ENCODE data around the gene ANXA9.

Gene ANXA9

DNA sequence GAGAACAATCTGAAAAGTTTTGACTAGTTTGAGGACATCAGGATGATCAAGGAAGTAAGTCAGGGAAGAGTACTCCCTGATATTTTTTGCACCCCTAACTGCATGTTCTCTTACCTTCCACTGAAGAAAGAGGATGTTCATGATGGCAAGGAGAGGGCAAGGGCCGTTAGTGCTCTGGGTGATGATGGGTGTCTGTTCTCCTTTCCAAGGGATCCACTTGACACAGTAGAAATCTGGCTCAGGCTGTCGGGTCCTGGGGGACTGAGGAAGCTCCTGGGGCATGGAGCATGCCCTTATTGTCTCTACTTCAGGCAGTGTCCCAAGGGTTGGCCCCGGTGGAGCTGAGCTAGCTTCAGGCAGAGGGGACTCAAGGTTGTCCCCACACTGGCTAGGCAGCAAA is 20.0 kb downstream of the ANXA9 start:
- Histone ChIP-seq H3K27me3 (ENCODE audit: control insufficient read depth in 5 of 5, insufficient read depth in 4 of 5, low read length in 5 of 5) (no peaks in the 10 kb centered on the region), H3K27ac (ENCODE audit: low read depth, low read length) (no peak overlapping the region), H3K36me3 (ENCODE audit: control insufficient read depth in 5 of 5, insufficient read depth in 5 of 5, low read length in 5 of 5) (peaks cover 0 to 53% (median 39%) of the 10 kb centered on the region in 5 donors), H3K4me1 (ENCODE audit: control insufficient read depth in 5 of 5, insufficient read depth in 5 of 5, low read length in 5 of 5) (peaks cover 0 to 51% (median 43%) of the 10 kb centered on the region in 5 donors), H3K9ac (ENCODE audit: low read length in 5 of 5) (peak overlapping the region in 1 of 5 donors; percentile 31), H3K9me3 (ENCODE audit: control insufficient read depth in 5 of 5, low read length in 5 of 5) (no peaks in the 10 kb centered on the region), H3K4me3 (ENCODE audit: low read depth in 1 of 5, low read length in 5 of 5) (no peak overlapping the region)

DNA sequence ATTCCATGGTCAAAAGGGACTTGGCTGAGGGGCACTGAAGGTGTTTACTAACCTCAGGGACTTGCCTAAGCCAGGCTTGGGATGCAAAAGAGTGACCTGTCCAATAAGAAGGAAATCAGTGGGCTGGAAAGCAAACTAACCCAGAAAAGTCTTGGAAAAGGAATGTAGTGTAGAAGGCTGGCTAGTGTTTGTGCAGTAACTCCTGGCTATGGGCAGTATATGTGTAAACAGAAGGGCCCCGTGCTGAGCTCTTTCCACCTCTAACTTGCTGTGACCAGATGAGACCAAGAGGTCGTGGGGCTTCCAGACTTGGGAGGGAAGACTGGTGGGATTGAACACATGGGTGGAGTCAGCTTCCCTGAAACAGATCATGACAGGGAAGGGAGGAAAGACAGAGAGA is 20.5 kb downstream of the ANXA9 start:
- peaks cover 1 to 57% (median 49%) of the 10 kb centered on the region in 5 donors for H3K4me1 ChIP-seq (ENCODE audit: control insufficient read depth in 5 of 5, insufficient read depth in 5 of 5, low read length in 5 of 5)
- no peak overlapping the region for H3K27ac ChIP-seq (ENCODE audit: low read depth, low read length)
- peaks cover 0 to 47% (median 33%) of the 10 kb centered on the region in 5 donors for H3K36me3 ChIP-seq (ENCODE audit: control insufficient read depth in 5 of 5, insufficient read depth in 5 of 5, low read length in 5 of 5)

DNA sequence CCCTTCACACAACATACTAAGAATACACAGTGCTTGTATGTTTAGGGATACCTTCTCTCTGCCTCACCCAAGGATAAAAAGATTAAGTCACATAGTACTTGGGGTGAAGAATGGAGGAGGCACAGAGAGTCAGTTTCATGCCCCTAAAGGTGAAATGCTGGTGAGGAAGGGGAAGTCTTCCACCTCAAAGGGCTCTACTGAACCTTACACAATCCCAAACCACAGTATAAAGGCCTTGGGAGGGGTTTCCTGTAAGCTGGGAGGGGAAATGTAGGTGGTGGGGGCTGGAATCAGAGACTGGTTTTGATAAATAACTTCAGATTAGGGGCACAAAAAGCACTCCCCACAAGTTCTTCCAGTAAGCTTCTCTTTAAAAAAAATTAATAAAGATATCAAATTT is 21.1 kb downstream of the ANXA9 start:
- Histone ChIP-seq H3K4me1 (ENCODE audit: control insufficient read depth in 5 of 5, insufficient read depth in 5 of 5, low read length in 5 of 5) (peaks cover 6 to 61% (median 53%) of the 10 kb centered on the region in 5 donors), H3K4me3 (ENCODE audit: low read depth in 1 of 5, low read length in 5 of 5) (peak overlapping the region in 2 of 5 donors; percentile 4 to 19), H3K36me3 (ENCODE audit: control insufficient read depth in 5 of 5, insufficient read depth in 5 of 5, low read length in 5 of 5) (peaks cover 0 to 42% (median 28%) of the 10 kb centered on the region in 5 donors), H3K27ac (ENCODE audit: low read depth, low read length) (no peak overlapping the region), H3K9ac (ENCODE audit: low read length in 5 of 5) (peak overlapping the region in 3 of 5 donors; percentile 31 to 49 (median 38)), H3K9me3 (ENCODE audit: control insufficient read depth in 5 of 5, low read length in 5 of 5) (no peaks in the 10 kb centered on the region), H3K27me3 (ENCODE audit: control insufficient read depth in 5 of 5, insufficient read depth in 4 of 5, low read length in 5 of 5) (no peaks in the 10 kb centered on the region)

More for the DNA sequence above, 20.5 kb downstream of the ANXA9 start:
- H3K9ac ChIP-seq (ENCODE audit: low read length in 5 of 5) = peak overlapping the region in 2 of 5 donors; percentile 31
- H3K4me3 ChIP-seq (ENCODE audit: low read depth in 1 of 5, low read length in 5 of 5) = no peak overlapping the region
- no peaks in the 10 kb centered on the region for H3K9me3 ChIP-seq (ENCODE audit: control insufficient read depth in 5 of 5, low read length in 5 of 5)
- H3K27me3 ChIP-seq (ENCODE audit: control insufficient read depth in 5 of 5, insufficient read depth in 4 of 5, low read length in 5 of 5) = no peaks in the 10 kb centered on the region

DNA sequence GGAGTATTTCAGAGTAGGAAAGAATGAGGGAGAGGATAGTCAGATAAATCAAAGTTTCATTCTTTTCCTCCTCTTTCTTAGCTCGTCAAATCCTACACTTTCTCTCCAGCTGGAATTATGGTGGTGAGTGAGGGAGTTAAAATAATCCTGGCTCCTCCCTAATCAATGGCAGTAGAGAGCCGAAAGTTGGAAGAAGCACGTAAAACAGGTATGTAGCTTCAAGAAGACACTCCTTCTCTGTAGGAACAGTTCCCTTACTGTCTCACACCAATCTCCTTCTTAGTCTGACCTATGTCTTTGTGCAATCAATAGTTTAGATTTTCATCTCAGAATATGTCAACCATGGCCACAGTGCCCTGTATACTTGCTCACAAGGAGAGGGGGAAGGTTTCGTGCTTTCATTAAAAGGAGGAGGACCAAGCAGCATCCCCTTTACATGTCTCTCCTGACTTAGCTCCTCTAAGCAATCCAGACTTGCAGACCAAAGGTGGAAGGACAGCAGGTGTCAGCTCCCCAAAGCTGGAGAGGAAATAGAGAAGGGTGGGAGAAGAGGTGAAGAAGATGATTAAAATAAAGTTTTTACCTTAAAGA is 23.7 kb downstream of the ANXA9 start:
- Histone ChIP-seq H3K27me3 (ENCODE audit: control insufficient read depth in 5 of 5, insufficient read depth in 4 of 5, low read length in 5 of 5) (no peaks in the 10 kb centered on the region), H3K4me1 (ENCODE audit: control insufficient read depth in 5 of 5, insufficient read depth in 5 of 5, low read length in 5 of 5) (peaks cover 7 to 78% (median 64%) of the 10 kb centered on the region in 5 donors), H3K36me3 (ENCODE audit: control insufficient read depth in 5 of 5, insufficient read depth in 5 of 5, low read length in 5 of 5) (peaks cover 0 to 19% (median 13%) of the 10 kb centered on the region in 5 donors)

DNA sequence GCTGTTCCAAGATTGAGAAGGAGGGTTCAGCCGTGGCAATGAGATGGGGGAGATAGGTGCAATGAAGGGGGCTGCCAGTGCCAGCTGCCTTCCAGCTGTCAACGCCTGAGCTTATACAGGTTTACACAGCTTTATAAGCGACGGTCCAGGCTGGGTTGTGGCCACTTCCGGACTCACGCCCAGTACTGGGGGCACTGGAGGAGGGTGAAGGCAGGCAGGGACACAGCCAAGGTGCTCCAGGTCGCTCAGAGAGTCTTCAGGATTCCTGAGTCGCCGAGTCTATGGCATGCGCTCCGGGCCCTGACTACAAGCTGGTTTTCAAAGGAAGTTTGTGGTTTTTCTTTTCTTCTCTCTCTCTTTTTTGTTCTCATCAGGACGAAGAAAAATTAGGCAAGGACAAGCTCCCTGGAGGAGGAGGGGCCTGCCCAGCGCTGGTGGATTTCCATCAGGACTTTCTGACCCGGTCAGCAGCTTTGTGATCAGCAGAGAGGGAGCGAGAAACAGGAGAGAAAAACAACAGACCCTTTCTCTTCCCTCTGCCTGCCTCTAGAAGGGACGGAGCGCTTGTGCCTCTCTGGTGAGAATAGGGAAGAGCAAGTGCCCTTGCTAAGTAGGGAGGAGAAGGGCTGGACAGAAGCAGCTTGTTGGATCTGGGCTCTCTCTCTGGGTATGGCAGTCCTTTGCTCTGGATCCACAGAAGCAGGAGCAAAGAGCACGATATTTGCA is 24.4 kb downstream of the ANXA9 start, which contains the start of gene MINDY1:
MINDY1 (minus strand) TSS at position 576 of the 726 bp plus-strand sequence. CDS start 4,285 bp downstream, outside the sequence.
- H3K4me3 ChIP-seq (ENCODE audit: low read depth in 1 of 5, low read length in 5 of 5) = peak within 1 kb of the TSS; percentile 88 to 99 (median 97)
- H3K36me3 ChIP-seq (ENCODE audit: control insufficient read depth in 5 of 5, insufficient read depth in 5 of 5, low read length in 5 of 5) = peaks cover 0 to 13% (median 11%) of the 10 kb centered on the region in 5 donors
- peaks cover 7 to 75% (median 64%) of the 10 kb centered on the region in 5 donors for H3K4me1 ChIP-seq (ENCODE audit: control insufficient read depth in 5 of 5, insufficient read depth in 5 of 5, low read length in 5 of 5)
- no peaks in the 10 kb centered on the region for H3K9me3 ChIP-seq (ENCODE audit: control insufficient read depth in 5 of 5, low read length in 5 of 5)
- H3K27ac ChIP-seq (ENCODE audit: low read depth, low read length) = peak within 1 kb of the TSS; percentile 95
- no peaks in the 10 kb centered on the region for H3K27me3 ChIP-seq (ENCODE audit: control insufficient read depth in 5 of 5, insufficient read depth in 4 of 5, low read length in 5 of 5)
- peak within 1 kb of the TSS; percentile 82 to 96 (median 93) for H3K9ac ChIP-seq (ENCODE audit: low read length in 5 of 5)

More for the DNA sequence above, 23.7 kb downstream of the ANXA9 start:
- no peaks in the 10 kb centered on the region for H3K9me3 ChIP-seq (ENCODE audit: control insufficient read depth in 5 of 5, low read length in 5 of 5)
- peak overlapping the region; percentile 82 to 96 (median 93) for H3K9ac ChIP-seq (ENCODE audit: low read length in 5 of 5)
- peak overlapping the region; percentile 79 to 97 (median 88) for H3K4me3 ChIP-seq (ENCODE audit: low read depth in 1 of 5, low read length in 5 of 5)
- H3K27ac ChIP-seq (ENCODE audit: low read depth, low read length) = peak overlapping the region; percentile 95

DNA sequence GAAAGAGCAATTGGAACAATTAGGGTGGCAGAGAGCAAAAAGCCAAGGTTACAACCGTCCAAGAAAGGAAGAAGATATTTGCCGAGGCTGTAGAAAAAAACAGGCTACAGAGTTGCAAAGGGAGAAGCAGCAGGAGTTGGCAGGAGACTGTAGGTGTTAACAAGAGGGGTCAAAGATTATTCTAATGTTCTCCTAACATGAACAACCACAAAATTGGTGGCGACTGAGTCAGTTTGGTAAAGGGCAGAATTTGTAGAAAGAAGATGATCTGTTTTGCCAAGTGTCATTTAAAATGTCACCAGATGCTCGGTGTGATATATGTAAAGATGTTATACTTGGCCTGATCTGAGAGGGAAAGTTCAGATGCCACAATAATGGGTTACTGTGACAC is 25.8 kb downstream of the ANXA9 start:
- H3K4me3 ChIP-seq (ENCODE audit: low read depth in 1 of 5, low read length in 5 of 5) = peak overlapping the region; percentile 59 to 99 (median 97)
- peak overlapping the region; percentile 95 for H3K27ac ChIP-seq (ENCODE audit: low read depth, low read length)
- H3K9ac ChIP-seq (ENCODE audit: low read length in 5 of 5) = peak overlapping the region; percentile 30 to 86 (median 66)
- H3K4me1 ChIP-seq (ENCODE audit: control insufficient read depth in 5 of 5, insufficient read depth in 5 of 5, low read length in 5 of 5) = peaks cover 7 to 69% (median 65%) of the 10 kb centered on the region in 5 donors
- no peaks in the 10 kb centered on the region for H3K27me3 ChIP-seq (ENCODE audit: control insufficient read depth in 5 of 5, insufficient read depth in 4 of 5, low read length in 5 of 5)
- H3K9me3 ChIP-seq (ENCODE audit: control insufficient read depth in 5 of 5, low read length in 5 of 5) = no peaks in the 10 kb centered on the region
- H3K36me3 ChIP-seq (ENCODE audit: control insufficient read depth in 5 of 5, insufficient read depth in 5 of 5, low read length in 5 of 5) = peaks cover 0 to 2% (median 0%) of the 10 kb centered on the region in 5 donors

DNA sequence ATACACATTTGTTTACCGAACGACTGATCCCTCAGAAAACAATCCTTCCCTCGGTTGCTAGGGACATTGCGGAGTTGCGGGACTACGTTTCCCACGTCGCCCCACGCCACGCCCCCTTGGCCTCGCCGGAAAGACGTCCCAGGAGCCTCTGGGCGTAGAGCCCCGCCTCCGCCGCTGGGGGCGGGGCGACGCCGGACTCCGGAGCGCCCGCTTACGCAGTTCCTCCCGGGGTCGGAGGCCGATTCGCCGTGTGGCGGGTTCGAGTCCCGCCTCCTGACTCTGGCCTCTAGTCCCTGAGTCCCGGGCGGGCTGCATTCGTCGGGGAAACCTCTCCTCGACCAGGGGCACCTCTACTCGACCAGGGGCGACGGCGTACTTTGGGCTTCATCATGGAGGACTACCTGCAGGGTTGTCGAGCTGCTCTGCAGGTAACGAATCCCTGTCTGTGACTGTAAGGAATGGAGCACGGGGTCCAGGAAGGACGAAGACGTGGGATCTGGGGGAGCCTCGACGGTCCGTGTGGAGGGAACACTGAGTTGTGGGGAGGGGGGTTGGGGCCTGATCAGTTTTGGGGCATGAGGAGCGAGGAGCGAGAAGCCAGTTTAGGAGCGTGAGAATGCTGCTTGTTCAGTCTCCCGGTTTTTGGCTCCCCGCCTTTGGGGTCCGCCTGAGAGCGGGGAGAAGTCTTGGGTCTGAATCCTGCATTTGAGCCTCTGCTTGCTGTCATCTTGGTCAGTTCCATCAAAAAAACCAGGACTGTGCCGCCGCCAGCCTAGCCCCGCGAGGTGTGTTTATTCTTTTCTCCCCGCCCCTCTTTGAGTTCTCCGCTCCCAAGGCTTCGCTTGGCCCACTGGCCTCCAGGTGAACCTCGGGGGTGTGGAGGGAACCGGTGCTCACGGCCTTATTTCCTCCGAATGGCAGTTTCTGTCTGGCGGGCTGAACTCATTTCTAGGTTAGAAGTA is 26.4 kb downstream of the ANXA9 start, which contains the start of gene PRUNE1:
PRUNE1 (plus strand) TSS at position 206 of the 962 bp plus-strand sequence; CDS start at position 390, 184 bp downstream.
- Histone ChIP-seq H3K27me3 (ENCODE audit: control insufficient read depth in 5 of 5, insufficient read depth in 4 of 5, low read length in 5 of 5) (no peaks in the 10 kb centered on the region), H3K4me3 (ENCODE audit: low read depth in 1 of 5, low read length in 5 of 5) (peak within 1 kb of the TSS; percentile 78 to 100 (median 99)), H3K4me1 (ENCODE audit: control insufficient read depth in 5 of 5, insufficient read depth in 5 of 5, low read length in 5 of 5) (peaks cover 7 to 67% (median 64%) of the 10 kb centered on the region in 5 donors), H3K9ac (ENCODE audit: low read length in 5 of 5) (peak within 1 kb of the TSS; percentile 61 to 95 (median 89)), H3K36me3 (ENCODE audit: control insufficient read depth in 5 of 5, insufficient read depth in 5 of 5, low read length in 5 of 5) (peaks cover 0 to 5% (median 0%) of the 10 kb centered on the region in 5 donors), H3K9me3 (ENCODE audit: control insufficient read depth in 5 of 5, low read length in 5 of 5) (no peaks in the 10 kb centered on the region), H3K27ac (ENCODE audit: low read depth, low read length) (peak within 1 kb of the TSS; percentile 95)

DNA sequence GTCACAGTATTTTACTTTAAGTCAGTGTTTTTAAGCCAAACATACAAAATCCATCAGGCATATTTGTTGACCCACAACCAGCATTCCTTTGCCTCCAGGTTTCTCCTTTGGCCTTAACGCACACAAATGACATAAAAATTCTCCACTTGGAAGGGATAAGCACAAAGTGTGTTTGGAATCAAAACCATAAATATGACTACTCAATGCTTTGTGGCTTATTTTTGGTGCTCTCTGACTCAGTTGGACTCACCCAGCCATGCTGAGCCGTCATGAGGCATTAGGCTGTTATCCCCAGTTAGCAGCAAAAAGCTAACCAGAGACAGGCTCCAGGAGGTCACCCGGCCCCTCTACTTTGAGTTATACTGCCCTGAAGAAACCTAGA is 27.1 kb downstream of the ANXA9 start:
- Histone ChIP-seq H3K36me3 (ENCODE audit: control insufficient read depth in 5 of 5, insufficient read depth in 5 of 5, low read length in 5 of 5) (peaks cover 0 to 5% (median 0%) of the 10 kb centered on the region in 5 donors), H3K9me3 (ENCODE audit: control insufficient read depth in 5 of 5, low read length in 5 of 5) (no peaks in the 10 kb centered on the region), H3K4me1 (ENCODE audit: control insufficient read depth in 5 of 5, insufficient read depth in 5 of 5, low read length in 5 of 5) (peaks cover 7 to 62% (median 57%) of the 10 kb centered on the region in 5 donors), H3K9ac (ENCODE audit: low read length in 5 of 5) (peak overlapping the region; percentile 61 to 95 (median 89)), H3K27me3 (ENCODE audit: control insufficient read depth in 5 of 5, insufficient read depth in 4 of 5, low read length in 5 of 5) (no peaks in the 10 kb centered on the region), H3K4me3 (ENCODE audit: low read depth in 1 of 5, low read length in 5 of 5) (peak overlapping the region; percentile 78 to 100 (median 99)), H3K27ac (ENCODE audit: low read depth, low read length) (peak overlapping the region; percentile 95)

DNA sequence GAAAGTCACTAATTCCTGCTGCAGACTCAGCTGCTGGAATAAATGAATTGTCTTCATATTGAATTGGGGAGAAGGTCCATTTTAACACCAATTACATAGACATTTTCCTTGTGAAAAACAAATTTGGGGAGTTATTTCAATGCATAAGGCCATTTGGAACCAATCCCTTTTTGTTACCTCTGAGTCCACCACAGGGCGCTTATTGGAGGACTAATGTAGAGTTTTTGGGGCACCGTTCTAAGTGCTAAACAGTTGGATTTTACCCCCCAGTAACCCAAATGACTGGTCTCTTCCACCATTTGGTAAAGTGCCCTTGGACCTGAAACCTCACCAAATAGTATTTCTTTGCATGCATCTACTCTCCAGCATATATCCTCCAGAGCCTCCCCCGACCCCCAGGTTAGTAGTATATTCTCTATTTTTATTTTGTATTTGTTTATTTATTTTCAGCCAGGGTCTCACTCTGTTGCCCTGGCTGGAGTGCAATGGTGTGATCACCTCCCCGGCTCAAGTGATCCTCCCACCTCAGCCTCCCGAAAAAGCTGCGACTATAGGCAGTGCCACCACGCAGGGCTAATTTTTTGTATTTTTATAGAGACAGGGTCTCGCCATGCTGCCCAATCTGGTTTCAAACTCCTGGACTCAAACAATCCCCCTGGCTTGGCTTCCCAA is 27.7 kb downstream of the ANXA9 start:
- H3K4me1 ChIP-seq (ENCODE audit: control insufficient read depth in 5 of 5, insufficient read depth in 5 of 5, low read length in 5 of 5) = peaks cover 7 to 57% (median 52%) of the 10 kb centered on the region in 5 donors
- peak overlapping the region in 1 of 5 donors; percentile 13 for H3K9ac ChIP-seq (ENCODE audit: low read length in 5 of 5)
- H3K27ac ChIP-seq (ENCODE audit: low read depth, low read length) = peak overlapping the region; percentile 95

More for the DNA sequence above, 27.7 kb downstream of the ANXA9 start:
- peaks cover 0 to 5% (median 0%) of the 10 kb centered on the region in 5 donors for H3K36me3 ChIP-seq (ENCODE audit: control insufficient read depth in 5 of 5, insufficient read depth in 5 of 5, low read length in 5 of 5)
- peak overlapping the region in 2 of 5 donors; percentile 93 to 99 for H3K4me3 ChIP-seq (ENCODE audit: low read depth in 1 of 5, low read length in 5 of 5)
- H3K9me3 ChIP-seq (ENCODE audit: control insufficient read depth in 5 of 5, low read length in 5 of 5) = no peaks in the 10 kb centered on the region
- no peaks in the 10 kb centered on the region for H3K27me3 ChIP-seq (ENCODE audit: control insufficient read depth in 5 of 5, insufficient read depth in 4 of 5, low read length in 5 of 5)
